OCI-LY7 (cell line): ENCODE results near the gene DDX52. TPM values are rescaled to one million over a fixed set of nuclear protein-coding genes. Genes with fewer than 3 reads are reported as not detected.

Source experiments
- BruUV-seq: library from RNA; stranded (reverse); fragments of 400-500 nt; replicated peaks from 2 replicates; lab custom pipeline; 2021; lab: Mats Ljungman, UMichigan
- CTCF ChIA-PET: fragments of 300-600 bp; sonication (Branson Sonifier 250); formaldehyde crosslinking; loops from one replicate; lab custom pipeline; 2022; ENCODE audit warnings: antibody characterized with exemption; ENCODE audit not compliant: unreplicated experiment; lab: Charles Lee
- POLR2A ChIA-PET: fragments of 300-600 bp; sonication (Branson Sonifier 250); formaldehyde crosslinking; loops from one replicate; lab custom pipeline; 2022; ENCODE audit warnings: antibody characterized with exemption; lab: Charles Lee
- DNase-seq: peaks from one replicate; pipeline ENCODE4 v3.0.0-alpha.2; 2015; ENCODE audit warnings: low spot score
- H2AFZ ChIP-seq: fragments of 200-600 bp; sonication (generic), shearing (Covaris generic); 2 replicates; pipeline ENCODE4 v1.6.1; 2014; ENCODE audit warnings: mild to moderate bottlenecking, antibody characterized with exemption, low read length, moderate library complexity
- H3K27ac ChIP-seq: fragments of 200-600 bp; sonication (generic); 2 replicates; pipeline ENCODE4 v1.5.1; 2014; ENCODE audit warnings: mixed run types, low read depth, mild to moderate bottlenecking, moderate library complexity, low read length, inconsistent platforms; ENCODE audit not compliant: poor library complexity, severe bottlenecking
- H3K36me3 ChIP-seq: fragments of 200-600 bp; sonication (generic); 2 replicates; pipeline ENCODE4 v1.6.1; 2014; ENCODE audit warnings: mild to moderate bottlenecking, antibody characterized with exemption, low read length, moderate library complexity, mixed read lengths; ENCODE audit not compliant: insufficient read depth
- H3K4me1 ChIP-seq: fragments of 200-600 bp; sonication (generic); 2 replicates; pipeline ENCODE4 v1.5.1; 2014; ENCODE audit warnings: mild to moderate bottlenecking, low read length; ENCODE audit not compliant: insufficient read depth, poor library complexity, severe bottlenecking
- H3K4me2 ChIP-seq: fragments of 200-600 bp; sonication (generic); 2 replicates; pipeline ENCODE4 v1.6.1; 2014; ENCODE audit warnings: mild to moderate bottlenecking, low read length
- H3K4me3 ChIP-seq: fragments of 200-600 bp; sonication (generic); 2 replicates; pipeline ENCODE4 v1.5.1; 2014; ENCODE audit warnings: mild to moderate bottlenecking, low read depth, low read length; ENCODE audit not compliant: poor library complexity, severe bottlenecking
- H3K79me2 ChIP-seq: fragments of 200-600 bp; sonication (generic); 2 replicates; pipeline ENCODE4 v1.6.1; 2016; ENCODE audit warnings: low read depth, mild to moderate bottlenecking, low read length, moderate library complexity, mixed read lengths; ENCODE audit not compliant: insufficient read depth
- H3K9me2 ChIP-seq: fragments of 200-600 bp; sonication (generic); 2 replicates; pipeline ENCODE4 v1.6.1; 2016; ENCODE audit warnings: mild to moderate bottlenecking, low read length, mixed read lengths; ENCODE audit not compliant: insufficient read depth
- H3K9me3 ChIP-seq: fragments of 200-600 bp; sonication (generic); 2 replicates; pipeline ENCODE4 v1.6.1; 2014; ENCODE audit warnings: mild to moderate bottlenecking, mixed run types, low read length, mixed read lengths
- H4K20me1 ChIP-seq: fragments of 200-600 bp; sonication (generic); 2 replicates; pipeline ENCODE4 v1.6.1; 2014; ENCODE audit warnings: mild to moderate bottlenecking, antibody characterized with exemption, low read length, moderate library complexity, mixed read lengths; ENCODE audit not compliant: insufficient read depth
- CTCF ChIP-seq: fragments of 200-600 bp; sonication (generic); conservative IDR thresholded peaks from 2 replicates; pipeline ENCODE4 v1.5.1; 2014; ENCODE audit warnings: mild to moderate bottlenecking, antibody characterized with exemption, low read length, moderate library complexity, mixed read lengths
- EZH2phosphoT487 ChIP-seq: fragments of 200-600 bp; sonication (generic); IDR thresholded peaks from 2 replicates; pipeline ENCODE4 v1.6.1; 2018; ENCODE audit warnings: low read depth, borderline replicate concordance, mild to moderate bottlenecking, mixed run types, antibody characterized with exemption, low read length, moderate library complexity, mixed read lengths
- intact Hi-C: fragments of 100-400 bp; cut with micrococcal nuclease; formaldehyde crosslinking; loops from one replicate; pipeline ENCODE4 v1.10.0; 2022; ENCODE audit not compliant: unreplicated experiment
- microRNA-seq: library from miRNA; unstranded; fragments of <30 nt; microRNA quantifications from one replicate; pipeline ENCODE4 v1.2.0, GENCODE V29; 2022; ENCODE audit warnings: borderline replicate concordance
- small RNA-seq: library from RNA; depleted of rRNA; stranded (forward); fragments of <200 nt; gene quantifications from one replicate; pipeline ENCODE3, GENCODE V24; 2014
- total RNA-seq, 2 experiments: library from RNA; depleted of rRNA in 1 of 2; stranded (reverse); fragments of >200 nt in 1 of 2; shearing (Covaris generic) in 1 of 2; gene quantifications; 2 replicates each; pipeline ENCODE4 v1.2.3, GENCODE V29; 2014 to 2022

Gene DDX52
- total RNA-seq, 2 experiments from 2014 or later, result 18.1 to 35.2 TPM

- H3K4me1 ChIP-seq, result no peaks in the 10 kb centered on the region
- intact Hi-C loops, result no loop called here
- H3K9me3 ChIP-seq, result no peaks in the 10 kb centered on the region
- H4K20me1 ChIP-seq, result no peaks in the 10 kb centered on the region
- no peak for DNase-seq
- no peak overlapping the region for H2AFZ ChIP-seq
- peaks cover 89% of the 10 kb centered on the region for H3K36me3 ChIP-seq
- no TSS peak for BruUV-seq
- TF ChIP-seq CTCF, result no peak
- TF ChIP-seq EZH2phosphoT487, result no peak
- no peaks in the 10 kb centered on the region for H3K79me2 ChIP-seq
- H3K27ac ChIP-seq, result no peak overlapping the region
- ChIA-PET CTCF (no interaction called here), POLR2A (no interaction called here)
- H3K4me2 ChIP-seq, result no peak overlapping the region
- no peak overlapping the region for H3K4me3 ChIP-seq
- no peaks in the 10 kb centered on the region for H3K9me2 ChIP-seq
These were observed 79.0 kb downstream of the DDX52 start for GRCh38 chr17:37564252-37564651.

- BruUV-seq, result no TSS peak
These were observed 81.1 kb downstream of the DDX52 start for GRCh38 chr17:37562016-37562745.

More at GRCh38 chr17:37562016-37562745, 81.1 kb downstream of the DDX52 start:
- H3K27ac ChIP-seq, result no peak overlapping the region
- intact Hi-C loops, result no loop called here
- no peak overlapping the region for H3K4me2 ChIP-seq
- no peak overlapping the region for H3K4me3 ChIP-seq
- H3K4me1 ChIP-seq, result no peaks in the 10 kb centered on the region
- no peak overlapping the region for H2AFZ ChIP-seq
- H3K9me2 ChIP-seq, result no peaks in the 10 kb centered on the region
- H3K9me3 ChIP-seq, result no peaks in the 10 kb centered on the region
- no peak for DNase-seq
- peaks cover 89% of the 10 kb centered on the region for H3K36me3 ChIP-seq
- no peaks in the 10 kb centered on the region for H4K20me1 ChIP-seq
- CTCF ChIA-PET, result no interaction called here
- H3K79me2 ChIP-seq, result no peaks in the 10 kb centered on the region
- TF ChIP-seq CTCF, result no peak
- TF ChIP-seq EZH2phosphoT487, result no peak
- POLR2A ChIA-PET, result no interaction called here

Small RNAs within 50 kb of the gene (microRNA-seq; reads per million reads assigned to microRNA genes)
- gene MIR378J, result not detected

Small RNAs within 50 kb of the gene (small RNA-seq; reads per million reads assigned to genes)
- gene MIR378J, result not detected

Other genes with a start within 250 kb of the DDX52 start
- 32.1 and 45.4 TPM in 2 replicates for gene ACACA, start 236.6 kb downstream of the DDX52 start, total RNA-seq (2014; rRNA removed; shearing (Covaris generic))
- 80.5 and 98.3 TPM in 2 replicates for gene ACACA, start 236.6 kb downstream of the DDX52 start, total RNA-seq (2022)
- gene TADA2A, start 236.6 kb downstream of the DDX52 start, total RNA-seq (2014; rRNA removed; shearing (Covaris generic)), result 35.8 and 53.5 TPM in 2 replicates
- gene TADA2A, start 236.6 kb downstream of the DDX52 start, total RNA-seq (2022), result 44.5 and 46.3 TPM in 2 replicates
- 21.2 and 21.5 TPM in 2 replicates for gene DUSP14, start 153.6 kb downstream of the DDX52 start, total RNA-seq (2014; rRNA removed; shearing (Covaris generic))
- gene DUSP14, start 153.6 kb downstream of the DDX52 start, total RNA-seq (2022), result 11.0 and 12.2 TPM in 2 replicates
- gene SYNRG, start 34.0 kb downstream of the DDX52 start, total RNA-seq (2014; rRNA removed; shearing (Covaris generic)), result 39.6 and 46.5 TPM in 2 replicates
- 132 and 146 TPM in 2 replicates for gene SYNRG, start 34.0 kb downstream of the DDX52 start, total RNA-seq (2022)
- gene HNF1B, start 101.6 kb upstream of the DDX52 start, total RNA-seq (2014; rRNA removed; shearing (Covaris generic)), result not detected in 2 replicates
- not detected in 2 replicates for gene HNF1B, start 101.6 kb upstream of the DDX52 start, total RNA-seq (2022)